Osteoblast (primary cell): ENCODE measurements around the gene ADGRG7. TPM values are rescaled to one million over a fixed set of nuclear protein-coding genes. Genes with fewer than 3 reads are reported as not detected.
A peak's percentile ranks its signal among the peaks of the same experiment; 100 is the strongest.

Experiments
- DNase-seq: peaks from one replicate; pipeline ENCODE4 v3.0.0; 2011; ENCODE audit warnings: low spot score, mixed read lengths; ENCODE audit not compliant: insufficient read length; ENCODE audit errors: missing footprints
- H2AFZ ChIP-seq: 2 replicates; pipeline ENCODE4 v1.6.0; 2011; ENCODE audit warnings: mild to moderate bottlenecking, low read length
- H3K27ac ChIP-seq: 2 replicates; pipeline ENCODE4 v1.5.1; 2011; ENCODE audit warnings: mild to moderate bottlenecking, low read depth, low read length, moderate library complexity
- H3K27me3 ChIP-seq: 2 replicates; pipeline ENCODE4 v1.6.0; 2012; ENCODE audit warnings: mild to moderate bottlenecking, control low read depth, inconsistent platforms, low read length, moderate library complexity; ENCODE audit not compliant: insufficient read depth
- H3K36me3 ChIP-seq: 2 replicates; pipeline ENCODE4 v1.5.1; 2011; ENCODE audit warnings: mild to moderate bottlenecking, low read length, control low read depth, moderate library complexity; ENCODE audit not compliant: insufficient read depth
- H3K4me1 ChIP-seq: 2 replicates; pipeline ENCODE4 v1.5.1; 2011; ENCODE audit warnings: mild to moderate bottlenecking, low read length, control low read depth, moderate library complexity; ENCODE audit not compliant: insufficient read depth
- H3K4me2 ChIP-seq: 2 replicates; pipeline ENCODE4 v1.6.0; 2011; ENCODE audit warnings: mild to moderate bottlenecking, low read length; ENCODE audit not compliant: insufficient read depth
- H3K4me3 ChIP-seq: fragments of 200-600 bp; sonication (generic); 3 replicates; pipeline ENCODE4 v1.5.1; 2012; ENCODE audit warnings: mild to moderate bottlenecking, low read length, inconsistent platforms; ENCODE audit not compliant: insufficient read depth
- H3K79me2 ChIP-seq: 2 replicates; pipeline ENCODE4 v1.6.0; 2012; ENCODE audit warnings: mild to moderate bottlenecking, low read length, control low read depth, inconsistent platforms; ENCODE audit not compliant: insufficient read depth
- H3K9me3 ChIP-seq: 2 replicates; pipeline ENCODE4 v1.5.1; 2011; ENCODE audit warnings: low read depth, low read length, control low read depth
- H4K20me1 ChIP-seq: 2 replicates; pipeline ENCODE4 v1.6.0; 2012; ENCODE audit warnings: mild to moderate bottlenecking, low read length, control low read depth; ENCODE audit not compliant: insufficient read depth
- CTCF ChIP-seq: IDR thresholded peaks from 2 replicates; pipeline ENCODE4 v1.5.1; 2011; ENCODE audit warnings: mild to moderate bottlenecking, low read depth, low read length, moderate library complexity; ENCODE audit errors: extremely low read depth
- total RNA-seq: library from RNA; depleted of rRNA; stranded (reverse); fragments of >200 nt; gene quantifications from 2 replicates; pipeline ENCODE4 v1.2.3, GENCODE V29; 2012

Gene ADGRG7
- total RNA-seq, 1 donor: not detected

GRCh38 chr3:100698736-100699135 lies 89.3 kb downstream of the ADGRG7 start:
- no peak overlapping the region for H2AFZ ChIP-seq

GRCh38 chr3:100700708-100701107 lies 91.3 kb downstream of the ADGRG7 start:
- Histone ChIP-seq H4K20me1 (no peaks in the 10 kb centered on the region), H2AFZ (no peak overlapping the region), H3K36me3 (no peaks in the 10 kb centered on the region), H3K9me3 (no peaks in the 10 kb centered on the region), H3K79me2 (no peaks in the 10 kb centered on the region), H3K4me1 (no peaks in the 10 kb centered on the region), H3K4me3 (no peak overlapping the region), H3K27ac (no peak overlapping the region), H3K4me2 (no peak overlapping the region), H3K27me3 (peaks cover 27% of the 10 kb centered on the region)
- TF ChIP-seq CTCF: no peak
- no peak for DNase-seq

More at GRCh38 chr3:100698736-100699135, 89.3 kb downstream of the ADGRG7 start:
- no peak for TF ChIP-seq CTCF
- H3K9me3 ChIP-seq: no peaks in the 10 kb centered on the region
- no peaks in the 10 kb centered on the region for H3K36me3 ChIP-seq
- H3K4me2 ChIP-seq: no peak overlapping the region
- no peaks in the 10 kb centered on the region for H3K4me1 ChIP-seq
- no peaks in the 10 kb centered on the region for H4K20me1 ChIP-seq
- no peak overlapping the region for H3K27ac ChIP-seq
- H3K27me3 ChIP-seq: peaks cover 42% of the 10 kb centered on the region
- no peak overlapping the region for H3K4me3 ChIP-seq
- no peaks in the 10 kb centered on the region for H3K79me2 ChIP-seq
- DNase-seq: no peak

DNA sequence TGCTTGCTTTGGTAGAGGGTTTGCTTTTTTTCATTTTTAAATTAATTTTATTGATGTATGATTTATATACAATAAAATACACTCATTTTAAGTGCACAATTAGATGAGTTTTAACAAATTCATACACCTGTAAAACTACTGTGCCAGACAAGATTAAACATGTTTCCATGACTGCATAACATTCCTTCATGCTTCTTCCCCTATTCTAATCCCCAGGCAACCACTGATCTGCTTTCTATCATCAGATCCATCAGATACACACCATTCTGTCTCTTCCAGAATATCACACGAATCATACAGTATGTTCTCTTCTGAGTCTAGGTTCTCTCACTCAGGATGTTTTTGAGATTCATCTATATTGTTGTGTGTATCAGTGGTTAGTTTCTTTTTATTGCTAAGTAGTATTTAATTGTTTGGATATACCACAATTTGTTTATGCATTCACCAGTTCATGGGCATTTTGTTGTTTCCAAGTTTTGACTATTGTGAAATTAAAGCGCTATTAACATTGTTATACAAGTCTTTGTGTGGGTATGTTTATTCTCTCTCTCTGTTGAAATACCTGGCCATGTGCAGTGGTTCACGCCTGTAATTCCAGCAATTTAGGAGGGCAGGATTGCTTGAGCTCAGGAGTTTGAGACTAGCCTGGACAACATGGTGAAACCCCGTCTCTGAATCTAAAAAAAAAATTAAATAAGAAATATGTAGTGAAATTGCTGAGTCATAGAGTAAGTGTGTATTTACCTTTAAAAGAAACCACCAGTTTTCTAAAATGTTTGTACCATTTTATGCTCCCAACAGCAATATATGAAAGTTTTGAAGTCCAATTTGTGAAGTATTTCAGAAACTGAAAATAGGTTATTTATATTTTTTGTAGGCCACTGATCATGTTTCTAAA lies 92.9 kb downstream of the ADGRG7 start:
- Histone ChIP-seq H3K4me3 (no peak overlapping the region), H3K4me1 (no peaks in the 10 kb centered on the region), H3K79me2 (no peaks in the 10 kb centered on the region), H4K20me1 (no peaks in the 10 kb centered on the region), H3K36me3 (no peaks in the 10 kb centered on the region), H3K27ac (no peak overlapping the region), H3K4me2 (no peak overlapping the region), H3K9me3 (no peaks in the 10 kb centered on the region), H3K27me3 (peaks cover 15% of the 10 kb centered on the region), H2AFZ (peak overlapping the region; percentile 21)
- TF ChIP-seq CTCF: no peak
- DNase-seq: no peak

DNA sequence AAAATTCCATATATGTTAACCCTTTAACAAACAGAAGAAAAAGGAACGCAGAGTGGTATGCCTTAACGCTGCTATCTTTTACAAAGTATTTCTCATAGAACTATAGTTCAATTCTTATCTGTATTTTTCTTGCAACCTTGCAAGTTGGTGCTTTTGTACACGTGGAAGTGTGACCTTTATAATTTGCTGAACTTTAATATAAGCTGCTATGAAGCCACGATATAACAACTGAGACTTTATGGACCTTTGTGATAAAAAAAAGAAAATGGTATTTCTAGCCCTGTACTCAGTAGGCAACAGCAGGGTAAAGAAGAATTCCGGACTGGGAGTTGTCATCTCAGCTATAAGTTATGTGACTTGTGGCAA lies 93.6 kb downstream of the ADGRG7 start:
- peaks cover 11% of the 10 kb centered on the region for H3K27me3 ChIP-seq
- H3K9me3 ChIP-seq: no peaks in the 10 kb centered on the region
- H3K36me3 ChIP-seq: no peaks in the 10 kb centered on the region
- no peaks in the 10 kb centered on the region for H4K20me1 ChIP-seq
- H3K79me2 ChIP-seq: no peaks in the 10 kb centered on the region
- H3K4me3 ChIP-seq: no peak overlapping the region
- TF ChIP-seq CTCF: no peak
- H2AFZ ChIP-seq: no peak overlapping the region
- H3K4me1 ChIP-seq: no peaks in the 10 kb centered on the region
- no peak overlapping the region for H3K27ac ChIP-seq
- no peak for DNase-seq
- no peak overlapping the region for H3K4me2 ChIP-seq
